HG03439 (cell line): ENCODE data around the gene FOXN3.
"Not testable (repeated sequence)": the region's sequence is repeated elsewhere in the genome, so short reads cannot be mapped to it uniquely, and the experiment has no call there.

Experiments
- ATAC-seq: cut with Tn5 transposase; IDR thresholded peaks from one replicate; pipeline ENCODE4 v1.9.1; 2021; ENCODE audit warnings: mild to moderate bottlenecking, moderate library complexity; ENCODE audit not compliant: unreplicated experiment

FOXN3 gene

DNA sequence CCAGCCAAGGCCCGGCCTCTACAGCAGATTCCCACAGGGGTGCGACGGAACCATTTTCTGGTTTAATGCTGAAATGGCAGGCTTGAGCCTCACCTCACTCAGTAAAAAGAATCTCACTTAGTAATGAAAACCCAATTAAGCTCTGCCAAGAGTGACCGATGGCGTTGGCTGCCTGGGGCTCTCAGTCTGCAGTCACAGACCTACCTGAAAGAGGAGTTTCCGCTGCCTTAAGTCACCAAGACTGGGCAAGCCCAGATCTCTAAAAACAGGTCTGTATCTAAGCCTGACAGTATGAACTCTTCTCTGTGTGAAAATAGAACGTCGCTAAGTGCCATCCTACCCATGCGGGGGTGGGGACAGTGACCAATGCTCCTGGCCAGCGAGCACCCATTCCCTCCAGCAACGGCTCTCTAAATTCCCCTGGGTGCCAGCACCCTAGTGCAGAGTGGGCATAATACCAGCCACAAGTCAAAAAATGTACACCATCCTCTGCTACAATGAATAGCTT lies 107.3 kb downstream of the FOXN3 start:
- ATAC-seq = no peak

DNA sequence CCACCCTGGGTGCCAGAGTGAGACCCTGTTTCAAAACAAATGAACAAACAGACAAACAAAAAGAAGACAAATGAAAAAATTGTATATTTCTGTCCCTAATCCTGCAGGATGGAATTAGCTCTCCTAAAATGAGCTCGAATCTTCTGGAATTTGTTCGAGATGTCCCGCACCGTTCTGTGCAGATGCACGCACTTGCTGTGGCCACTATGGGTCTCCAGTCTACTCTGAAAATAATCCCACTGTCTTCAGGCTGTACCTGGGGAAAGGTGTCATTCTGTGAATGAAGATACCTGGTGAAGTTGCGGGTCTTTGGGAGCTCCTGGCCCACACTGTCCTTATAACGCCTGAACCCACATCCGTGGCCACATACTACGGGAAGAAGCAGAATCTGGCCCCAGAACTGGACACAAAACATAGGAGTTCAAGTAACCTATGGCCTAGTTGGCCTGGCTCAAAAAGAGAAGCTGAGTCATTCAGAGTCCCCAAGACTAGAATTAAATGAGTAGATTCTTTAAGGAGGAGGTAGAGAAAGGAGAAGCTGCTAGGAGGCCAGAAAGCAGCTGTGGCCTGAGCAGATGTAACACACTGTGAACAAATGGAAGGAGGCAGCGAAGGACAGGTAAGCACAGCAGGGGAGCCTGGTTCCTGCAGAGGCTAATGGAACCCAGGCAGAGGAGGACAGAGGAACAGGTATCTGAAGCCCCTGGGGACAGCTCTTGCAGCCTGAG lies 108.6 kb downstream of the FOXN3 start:
- peak; percentile 30 for ATAC-seq

DNA sequence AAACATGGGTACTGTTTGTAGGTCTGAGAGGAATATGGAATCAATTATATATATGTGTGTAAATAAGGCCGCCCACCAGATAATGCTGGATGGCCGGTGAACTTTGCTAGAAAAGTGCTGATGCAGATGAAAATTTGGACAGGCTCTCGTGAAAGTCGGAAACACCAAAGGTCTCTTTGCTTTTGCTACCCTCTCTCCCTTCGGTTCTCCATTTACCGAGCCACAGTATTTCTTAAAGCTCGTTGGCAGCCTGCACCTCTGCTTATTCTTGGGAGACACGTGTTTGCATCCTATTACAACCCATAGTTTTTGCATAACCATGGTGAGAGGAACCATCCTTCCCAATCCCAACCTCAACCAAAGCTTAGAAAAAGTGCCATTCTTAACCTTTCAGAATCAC lies 109.6 kb downstream of the FOXN3 start:
- ATAC-seq = no peak

DNA sequence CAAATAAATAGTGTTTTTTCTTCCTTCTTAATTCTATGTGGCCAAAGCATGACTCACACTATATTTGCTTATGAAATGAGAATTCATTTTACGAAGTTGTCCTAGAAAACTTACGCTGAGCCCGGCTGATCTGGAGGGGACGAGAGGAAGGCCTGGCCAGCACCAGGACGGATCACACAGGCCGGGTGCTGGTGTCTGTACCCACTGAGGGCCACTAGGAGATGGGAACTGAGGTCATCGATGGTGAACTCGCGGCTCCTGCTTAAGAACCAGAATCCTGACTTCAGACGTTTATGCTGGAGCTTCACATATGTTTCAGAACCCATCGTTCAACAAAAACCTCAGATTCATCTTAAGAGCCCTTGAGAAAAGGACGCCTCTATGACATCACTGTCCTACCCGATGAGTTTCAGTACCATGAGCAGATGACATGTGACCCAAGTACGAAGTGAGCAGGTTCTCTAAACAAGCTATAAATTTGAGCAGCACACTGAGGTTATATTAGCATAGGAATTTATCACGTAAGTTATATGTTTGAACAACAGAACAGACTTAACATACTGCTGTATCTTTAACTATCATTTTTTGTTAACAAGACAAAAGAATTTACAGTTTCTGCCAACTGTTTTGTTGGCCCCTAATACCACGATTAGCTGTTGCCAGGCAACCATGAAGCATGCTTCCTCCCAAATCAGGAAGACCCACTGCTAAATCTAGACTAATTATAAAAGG lies 111.9 kb downstream of the FOXN3 start:
- ATAC-seq = peak; percentile 50

DNA sequence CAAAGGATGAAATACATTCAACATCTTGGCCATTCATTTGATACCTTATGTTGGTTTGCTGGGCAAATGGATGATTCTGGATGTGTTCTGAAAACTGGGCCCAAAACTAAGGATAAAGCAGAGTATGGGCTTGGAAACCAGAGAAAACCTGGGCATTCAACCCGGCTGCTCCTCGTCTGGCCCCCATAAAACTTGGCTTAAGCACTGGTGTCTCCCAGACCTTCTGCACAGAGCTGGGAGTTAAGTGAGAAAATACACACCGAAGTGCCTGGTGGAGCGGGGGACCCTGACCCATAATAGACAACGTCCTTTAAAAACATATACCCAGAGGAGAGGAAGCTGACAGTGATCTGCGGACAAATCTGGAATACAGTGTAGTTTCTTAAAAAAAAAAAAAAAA lies 112.5 kb downstream of the FOXN3 start:
- no peak for ATAC-seq

DNA sequence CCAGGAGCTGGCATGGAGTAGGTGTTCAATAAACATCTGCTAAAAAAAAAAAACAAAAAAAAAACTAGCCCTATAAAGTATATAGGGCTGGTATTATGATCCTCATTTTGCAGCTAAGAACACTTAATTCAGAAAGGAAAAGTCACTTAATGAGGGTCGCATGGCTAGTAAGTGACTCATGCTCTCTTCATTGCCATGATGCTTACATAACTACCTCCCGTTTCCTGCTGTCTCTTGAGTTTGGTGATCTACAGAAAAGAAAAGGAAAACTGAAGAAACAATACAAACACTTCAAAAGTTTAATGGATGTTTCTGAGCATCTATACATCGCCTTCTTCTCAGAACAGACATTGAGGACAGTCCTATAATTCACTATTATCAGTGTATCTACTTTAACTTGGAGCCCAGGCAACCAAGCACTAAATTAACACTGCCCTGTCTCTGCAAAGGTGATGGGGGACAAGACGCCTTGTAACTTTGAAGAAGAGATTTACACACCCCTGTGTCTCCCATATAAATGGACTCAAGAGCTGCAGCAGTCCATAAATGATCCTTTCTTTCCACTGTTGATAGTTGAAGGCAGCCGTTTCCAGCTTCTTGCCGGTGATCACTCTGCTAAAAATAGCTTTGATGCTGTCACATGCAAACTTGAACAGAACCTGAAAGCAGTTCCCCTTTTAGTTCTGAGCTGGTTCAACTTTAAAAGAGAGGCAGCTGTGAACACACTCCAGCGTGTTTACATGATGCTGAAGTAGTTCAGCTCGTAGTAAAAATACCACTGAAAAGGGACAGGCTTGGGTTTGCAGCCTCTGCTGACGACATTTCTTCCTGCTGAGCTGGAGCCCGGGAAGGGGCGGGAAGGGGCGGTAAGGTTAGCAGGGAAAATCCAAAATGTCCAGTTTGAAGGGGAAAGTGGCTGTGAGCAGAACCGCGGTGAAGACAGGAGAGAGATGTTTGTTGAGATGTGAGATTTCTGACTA lies 113.3 kb downstream of the FOXN3 start:
- peak; percentile 45 for ATAC-seq

DNA sequence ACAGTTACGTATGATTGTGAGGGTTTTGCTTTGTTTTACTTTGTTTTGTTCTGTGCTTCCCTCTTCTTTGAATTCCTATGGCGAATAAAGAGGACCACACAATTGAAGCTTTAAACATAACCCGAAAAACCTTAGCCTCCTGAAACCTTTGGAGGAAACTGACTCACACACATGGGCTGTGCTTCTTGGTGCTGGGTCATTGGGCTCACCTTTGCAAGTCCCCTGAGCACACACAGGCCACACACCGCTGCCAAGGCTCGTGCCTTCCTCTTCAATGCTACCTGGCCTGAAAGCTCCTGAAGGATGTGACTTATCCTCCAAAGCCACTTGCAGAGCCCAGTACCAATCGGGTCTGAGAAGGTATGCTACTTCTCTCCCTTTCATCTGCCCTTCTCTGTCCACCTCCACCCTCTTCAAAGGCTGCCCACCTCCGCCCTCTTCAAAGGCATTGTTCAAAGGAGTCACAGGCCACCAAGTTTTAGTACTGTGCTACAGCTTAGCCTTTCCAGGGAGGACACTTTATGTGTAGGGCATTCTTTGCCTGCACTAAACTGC lies 114.6 kb downstream of the FOXN3 start:
- ATAC-seq = no peak

DNA sequence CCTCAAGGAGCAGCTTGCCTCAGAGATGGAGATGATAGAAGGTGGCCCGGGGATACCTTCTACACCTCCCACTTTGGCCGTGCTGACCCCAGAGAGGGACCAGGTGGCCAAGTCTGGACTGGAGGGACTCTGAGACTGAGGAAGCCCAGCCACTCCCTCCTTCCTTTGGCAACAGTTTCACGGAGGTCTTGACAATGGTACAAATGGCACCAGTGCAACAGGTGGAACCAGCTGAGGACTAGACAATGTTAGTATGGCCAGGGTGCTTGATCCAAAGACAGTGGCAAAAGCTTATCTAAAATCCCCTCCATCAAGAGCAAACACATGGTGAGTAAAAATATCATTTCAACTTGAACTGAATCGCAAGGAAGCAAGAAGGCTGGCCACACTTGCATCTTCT lies 117.4 kb downstream of the FOXN3 start:
- no peak for ATAC-seq

DNA sequence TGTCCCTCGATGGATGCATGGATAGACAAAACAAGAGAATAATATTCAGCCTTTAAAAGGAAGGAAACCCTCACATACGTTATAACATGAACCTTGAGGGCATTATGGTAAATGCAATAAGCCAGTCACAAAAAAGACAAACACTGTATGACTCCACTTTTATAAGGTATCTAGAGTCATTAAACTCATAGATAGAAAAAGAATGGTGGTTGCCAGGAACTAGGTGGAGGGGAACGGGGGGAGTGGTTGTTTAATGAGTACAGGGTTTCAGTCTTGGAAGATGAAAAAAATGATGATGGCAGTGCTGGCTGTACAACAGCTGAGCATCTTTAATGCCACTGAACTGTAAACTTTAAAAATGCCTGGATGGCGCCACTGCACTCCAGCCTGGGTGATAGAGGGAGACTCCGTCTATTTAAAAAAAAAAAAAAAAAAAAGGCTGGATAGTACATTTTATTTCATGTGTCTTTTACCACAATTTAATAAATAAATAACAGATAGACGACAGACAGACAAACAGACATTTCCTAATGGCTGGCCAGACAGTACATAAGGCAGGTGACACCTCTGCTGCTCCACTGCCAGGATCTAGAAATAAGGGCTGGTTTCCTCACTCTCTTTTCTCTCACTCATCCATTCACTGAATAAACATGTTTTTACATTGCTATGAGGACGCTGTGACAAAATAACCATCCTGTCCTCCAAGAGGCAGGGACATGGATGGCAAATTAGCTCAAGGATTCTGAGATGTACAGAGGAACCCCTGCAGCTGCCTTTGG lies 118.8 kb downstream of the FOXN3 start:
- no peak for ATAC-seq

DNA sequence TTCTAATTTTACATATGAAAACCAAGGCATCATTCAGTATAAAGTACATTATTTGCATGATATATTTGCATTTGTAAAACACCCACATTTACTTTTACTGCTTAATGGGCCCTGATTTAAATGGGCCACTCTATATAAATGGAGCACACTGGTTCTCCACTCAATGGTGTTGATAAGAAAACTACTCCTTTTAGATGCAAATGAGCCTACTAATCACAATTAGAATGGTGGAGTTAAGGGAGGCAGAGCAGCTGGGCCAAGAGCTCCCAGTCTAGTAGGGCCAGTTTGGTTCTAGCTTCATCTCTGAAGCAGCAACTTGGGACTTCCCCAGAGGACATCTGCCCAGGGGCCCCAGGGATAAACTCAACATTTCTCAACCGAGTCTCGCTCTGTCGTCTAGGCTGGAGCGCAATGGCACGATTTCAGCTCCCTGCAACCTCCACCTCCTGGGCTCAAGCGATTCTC lies 120.7 kb downstream of the FOXN3 start:
- no peak for ATAC-seq

DNA sequence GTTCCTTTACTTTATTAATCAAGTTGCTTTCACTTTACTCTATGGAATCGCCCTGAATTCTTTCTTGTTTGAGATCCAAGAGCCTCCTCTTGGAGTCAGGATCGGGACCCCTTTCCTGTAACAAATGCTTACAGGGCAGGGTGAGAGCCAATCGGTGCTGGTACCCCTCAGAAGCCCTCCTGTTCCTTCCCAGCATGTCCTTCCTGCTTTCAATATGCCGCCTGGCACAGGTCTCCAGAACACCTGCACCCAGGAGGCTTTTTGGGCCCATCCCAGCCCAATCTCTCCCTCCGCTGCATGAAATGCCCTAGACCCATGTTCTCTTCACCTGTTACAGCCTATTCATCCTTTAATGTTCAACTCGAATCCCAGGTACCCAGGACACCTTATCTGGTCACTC lies 122.2 kb downstream of the FOXN3 start:
- no peak for ATAC-seq

DNA sequence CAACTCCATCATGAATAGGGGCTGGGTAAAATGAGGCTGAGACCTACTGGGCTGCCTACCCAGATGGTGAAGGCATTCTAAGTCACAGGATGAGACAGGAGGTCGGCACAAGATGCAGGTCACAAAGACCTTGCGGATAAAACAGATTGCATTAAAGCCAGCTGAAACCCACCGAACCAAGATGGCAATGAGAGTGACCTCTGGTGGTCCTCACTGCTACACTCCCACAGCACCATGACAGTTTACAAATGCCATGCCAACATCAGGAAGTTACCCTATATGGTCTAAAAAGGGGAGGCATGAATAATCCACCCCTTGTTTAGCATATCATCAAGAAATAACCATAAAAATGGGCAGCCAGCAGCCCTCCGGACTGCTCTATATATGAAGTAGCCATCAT lies 122.6 kb downstream of the FOXN3 start:
- ATAC-seq = not testable (repeated sequence)

DNA sequence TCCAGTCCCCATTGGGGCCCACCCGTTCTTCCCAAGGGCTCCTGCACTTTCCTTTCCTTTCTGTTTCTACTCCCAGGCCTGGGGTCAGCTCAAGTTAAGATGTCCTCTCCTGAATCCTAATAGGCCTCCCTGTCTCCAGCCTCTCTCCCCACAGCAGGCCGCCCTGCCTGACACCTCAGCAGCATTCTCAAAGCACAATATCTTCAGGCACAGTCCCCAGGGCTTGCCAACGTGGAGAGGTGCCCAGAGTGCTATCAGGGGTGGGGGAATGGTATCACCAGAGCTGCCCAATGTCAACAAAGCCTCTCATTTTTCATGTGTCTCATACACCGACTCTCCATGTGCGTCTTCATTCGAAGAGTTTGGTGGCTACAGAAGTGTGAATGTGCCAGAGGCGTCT lies 123.0 kb downstream of the FOXN3 start:
- no peak for ATAC-seq

DNA sequence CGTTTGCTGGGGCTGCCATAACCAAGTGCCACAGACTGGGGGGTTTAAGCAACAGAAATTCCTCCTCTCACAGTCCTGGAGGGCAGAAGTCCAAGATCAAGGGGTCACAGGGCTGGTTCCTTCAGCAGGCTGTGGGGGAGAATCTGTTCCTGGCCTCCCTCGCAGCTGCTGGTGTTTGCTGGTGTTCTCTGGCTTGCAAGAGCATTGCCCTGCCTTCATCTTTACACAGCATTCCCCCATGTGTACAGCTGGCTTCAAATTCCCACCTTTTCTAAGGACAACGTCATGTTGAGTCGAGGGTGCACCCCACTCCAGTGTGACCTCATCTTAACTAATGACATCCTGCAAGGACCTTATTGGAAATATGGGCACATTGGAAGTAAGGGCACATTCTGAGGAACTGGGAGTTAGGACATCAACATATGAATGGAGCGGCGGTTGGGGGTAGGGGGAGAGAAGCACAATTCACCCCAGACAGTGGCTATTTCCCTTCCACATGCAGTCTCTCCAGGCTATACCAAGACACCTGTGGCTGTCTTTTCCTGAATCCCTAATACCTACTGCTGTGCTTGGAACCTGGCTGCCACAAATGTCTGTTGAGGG lies 123.6 kb downstream of the FOXN3 start:
- ATAC-seq = no peak

DNA sequence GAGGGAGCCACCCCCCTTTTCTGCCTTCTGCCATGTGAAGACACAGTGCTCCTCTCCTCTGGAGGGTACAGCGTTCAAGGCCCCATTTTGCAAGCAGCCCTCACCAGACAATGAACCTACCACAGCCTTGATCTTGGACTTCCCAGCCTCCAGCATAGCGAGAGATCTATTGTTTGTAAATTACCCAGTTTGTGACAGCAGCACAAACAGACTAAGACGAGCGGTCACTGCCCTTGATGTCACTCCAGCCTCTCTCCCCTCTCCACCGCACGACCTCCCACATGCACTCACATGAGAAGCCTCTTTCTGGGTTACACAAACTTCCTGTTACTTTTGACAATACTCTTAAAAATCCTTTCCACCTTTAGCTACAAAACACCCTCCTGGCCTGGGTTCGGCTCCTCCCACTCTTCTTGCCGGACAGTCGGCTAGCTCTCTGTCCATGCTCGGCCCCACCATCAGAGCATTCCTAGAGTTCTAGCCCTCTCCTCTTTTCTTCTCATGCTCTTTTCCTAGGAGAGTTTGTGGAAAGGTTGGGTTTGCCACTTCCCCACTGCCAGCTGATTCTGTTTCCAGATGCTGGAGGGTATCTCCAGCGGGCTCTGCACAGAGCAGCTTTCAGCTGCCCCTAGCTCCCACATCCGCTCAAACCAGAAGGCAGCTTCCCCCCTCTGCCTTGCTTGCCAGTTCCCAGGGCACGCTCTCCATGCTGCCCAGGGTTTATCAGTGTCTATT lies 124.3 kb downstream of the FOXN3 start:
- no peak for ATAC-seq

DNA sequence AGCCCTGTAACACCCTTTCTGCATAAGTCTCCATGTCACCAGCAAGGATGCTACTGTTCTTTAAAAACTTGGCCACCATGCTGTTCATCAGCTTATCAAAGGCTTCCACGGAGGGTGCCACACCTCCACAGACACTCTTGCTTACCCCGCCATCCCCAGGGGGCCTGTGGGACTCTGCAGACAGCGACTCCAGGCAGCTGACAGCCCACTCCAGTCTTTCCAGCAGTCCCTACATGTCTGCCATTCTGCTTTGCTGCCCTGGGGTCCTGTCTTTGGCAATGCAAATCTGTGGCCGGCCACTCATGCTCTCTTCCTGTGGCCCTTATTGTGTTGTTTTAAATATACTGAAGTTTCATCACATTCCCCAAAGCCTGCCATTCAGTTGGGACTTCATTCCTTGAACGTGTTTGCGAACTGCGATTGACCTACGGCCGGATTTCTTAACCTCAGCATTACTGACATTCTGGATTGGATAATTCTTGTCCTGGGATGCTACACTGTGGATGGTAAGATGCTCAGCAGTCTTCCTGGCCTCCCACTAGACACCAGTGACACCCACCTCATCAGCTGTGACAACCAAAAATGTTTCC lies 125.6 kb downstream of the FOXN3 start:
- ATAC-seq = no peak

DNA sequence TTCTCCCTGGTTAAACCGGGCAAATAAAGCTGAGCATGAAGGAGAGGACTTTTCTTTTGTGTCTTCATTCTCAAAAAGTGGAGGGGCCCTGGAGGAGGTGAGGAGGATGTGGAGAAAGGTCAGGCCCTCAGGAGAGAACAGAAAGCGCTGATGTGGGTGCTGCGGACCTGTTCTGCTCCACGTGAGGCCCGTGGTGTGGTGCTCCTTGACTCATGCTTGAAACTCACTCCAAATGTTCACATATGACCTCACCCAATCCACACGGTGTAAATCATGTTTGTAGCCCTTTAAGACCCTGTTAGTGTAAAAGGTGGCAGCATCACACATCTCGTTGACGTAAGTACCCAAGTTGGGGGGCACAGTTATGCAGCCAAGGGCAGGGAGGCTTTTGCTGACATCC lies 126.2 kb downstream of the FOXN3 start:
- ATAC-seq = no peak

DNA sequence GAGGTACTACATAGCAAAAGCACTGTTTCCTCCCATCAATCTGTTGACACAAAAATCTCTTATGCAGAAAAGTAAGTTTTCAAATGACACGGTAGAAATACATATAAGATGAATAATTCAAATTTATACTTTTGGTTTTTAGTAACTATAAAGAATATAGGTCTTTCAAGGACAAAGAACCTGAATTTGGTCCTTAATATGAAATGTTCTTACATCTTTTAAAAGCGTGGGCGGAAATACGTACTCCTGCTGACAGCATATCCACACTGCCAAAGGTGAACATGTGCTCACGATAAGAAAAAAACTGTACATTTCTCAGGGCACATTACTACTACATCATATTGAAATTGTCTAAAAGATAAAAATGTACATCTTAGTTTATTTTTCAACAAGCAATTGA lies 127.6 kb downstream of the FOXN3 start:
- ATAC-seq = no peak

DNA sequence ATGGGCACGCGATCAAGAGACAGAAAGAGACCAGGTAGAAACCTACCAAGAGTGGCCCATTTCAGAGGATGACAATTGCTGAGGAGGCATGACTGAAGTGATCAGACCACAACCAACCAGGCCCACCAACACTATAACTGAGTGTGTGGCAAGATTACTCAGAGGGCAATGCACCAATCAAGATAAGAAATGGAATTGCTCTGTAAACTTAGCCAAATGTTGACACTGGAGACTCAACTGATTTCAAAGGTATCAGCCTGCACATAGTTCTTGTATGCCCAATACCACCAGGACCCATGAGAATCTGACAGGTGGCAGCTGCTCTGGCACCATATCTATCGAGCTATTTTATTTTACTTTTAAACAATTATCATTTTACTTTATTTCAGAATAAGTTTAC lies 128.9 kb downstream of the FOXN3 start:
- no peak for ATAC-seq
